IPS-20b (cell line): ENCODE data around the gene MTRF1L.

Experiments
- H3K27ac ChIP-seq: one replicate; pipeline ENCODE4 v1.5.1; 2013; ENCODE audit warnings: low read length
- H3K27me3 ChIP-seq: 2 replicates; pipeline ENCODE4 v1.6.1; 2013; ENCODE audit warnings: mild to moderate bottlenecking, low read length, inconsistent platforms; ENCODE audit not compliant: insufficient read depth
- H3K36me3 ChIP-seq: 2 replicates; pipeline ENCODE4 v1.6.1; 2013; ENCODE audit warnings: low read depth, mild to moderate bottlenecking, inconsistent platforms, low read length, moderate library complexity; ENCODE audit not compliant: insufficient read depth
- H3K4me1 ChIP-seq: 2 replicates; pipeline ENCODE4 v1.6.1; 2013; ENCODE audit warnings: mild to moderate bottlenecking, control low read depth, inconsistent platforms, low read length, moderate library complexity; ENCODE audit not compliant: insufficient read depth
- H3K4me3 ChIP-seq: 2 replicates; pipeline ENCODE4 v1.5.1; 2013; ENCODE audit warnings: mild to moderate bottlenecking, low read length, inconsistent platforms
- H3K9ac ChIP-seq: 2 replicates; pipeline ENCODE4 v1.6.1; 2013; ENCODE audit warnings: low read depth, mild to moderate bottlenecking, inconsistent platforms, low read length, moderate library complexity
- H3K9me3 ChIP-seq: 2 replicates; pipeline ENCODE4 v1.6.1; 2013; ENCODE audit warnings: mild to moderate bottlenecking, low read depth, low read length, inconsistent platforms; ENCODE audit not compliant: insufficient read depth

The MTRF1L gene, protein sequence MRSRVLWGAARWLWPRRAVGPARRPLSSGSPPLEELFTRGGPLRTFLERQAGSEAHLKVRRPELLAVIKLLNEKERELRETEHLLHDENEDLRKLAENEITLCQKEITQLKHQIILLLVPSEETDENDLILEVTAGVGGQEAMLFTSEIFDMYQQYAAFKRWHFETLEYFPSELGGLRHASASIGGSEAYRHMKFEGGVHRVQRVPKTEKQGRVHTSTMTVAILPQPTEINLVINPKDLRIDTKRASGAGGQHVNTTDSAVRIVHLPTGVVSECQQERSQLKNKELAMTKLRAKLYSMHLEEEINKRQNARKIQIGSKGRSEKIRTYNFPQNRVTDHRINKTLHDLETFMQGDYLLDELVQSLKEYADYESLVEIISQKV

GRCh38 chr6:153002613-153003365 lies at the start of gene MTRF1L:
Gene MTRF1L, minus strand, starts transcription at chr6:153002709. Its CDS starts 24 bp downstream, at chr6:153002685.
- Histone ChIP-seq H3K9me3 (no peaks in the 10 kb centered on the region), H3K36me3 (peaks cover 6% of the 10 kb centered on the region), H3K27me3 (no peaks in the 10 kb centered on the region), H3K27ac (peak within 1 kb of the TSS; percentile 70), H3K4me1 (peaks cover 5% of the 10 kb centered on the region; the same call in 1 of the 2 replicates), H3K4me3 (peak within 1 kb of the TSS; percentile 98), H3K9ac (peak within 1 kb of the TSS; percentile 96)

GRCh38 chr6:153051801-153052200 lies 49.3 kb upstream of the MTRF1L start:
- no peak overlapping the region for H3K9ac ChIP-seq
- no peak overlapping the region for H3K4me3 ChIP-seq
- H3K27me3 ChIP-seq, result no peaks in the 10 kb centered on the region
- peaks cover 5% of the 10 kb centered on the region; the same call in 1 of the 2 replicates for H3K4me1 ChIP-seq
- H3K36me3 ChIP-seq, result no peaks in the 10 kb centered on the region
- no peaks in the 10 kb centered on the region for H3K9me3 ChIP-seq
- H3K27ac ChIP-seq, result no peak overlapping the region

- Histone ChIP-seq H3K9me3 (no peaks in the 10 kb centered on the region), H3K4me3 (no peak overlapping the region), H3K27ac (no peak overlapping the region), H3K4me1 (peaks cover 5% of the 10 kb centered on the region; the same call in 1 of the 2 replicates), H3K27me3 (no peaks in the 10 kb centered on the region), H3K36me3 (no peaks in the 10 kb centered on the region), H3K9ac (no peak overlapping the region)
These were observed 46.1 kb upstream of the MTRF1L start for GRCh38 chr6:153048631-153049030.

- Histone ChIP-seq H3K9ac (no peak overlapping the region), H3K27me3 (no peaks in the 10 kb centered on the region), H3K4me3 (no peak overlapping the region), H3K4me1 (peaks cover 5% of the 10 kb centered on the region; the same call in 1 of the 2 replicates), H3K9me3 (no peaks in the 10 kb centered on the region), H3K27ac (no peak overlapping the region), H3K36me3 (peaks cover 8% of the 10 kb centered on the region; the same call in 1 of the 2 replicates)
These were observed 44.9 kb upstream of the MTRF1L start for GRCh38 chr6:153047386-153047785.

DNA sequence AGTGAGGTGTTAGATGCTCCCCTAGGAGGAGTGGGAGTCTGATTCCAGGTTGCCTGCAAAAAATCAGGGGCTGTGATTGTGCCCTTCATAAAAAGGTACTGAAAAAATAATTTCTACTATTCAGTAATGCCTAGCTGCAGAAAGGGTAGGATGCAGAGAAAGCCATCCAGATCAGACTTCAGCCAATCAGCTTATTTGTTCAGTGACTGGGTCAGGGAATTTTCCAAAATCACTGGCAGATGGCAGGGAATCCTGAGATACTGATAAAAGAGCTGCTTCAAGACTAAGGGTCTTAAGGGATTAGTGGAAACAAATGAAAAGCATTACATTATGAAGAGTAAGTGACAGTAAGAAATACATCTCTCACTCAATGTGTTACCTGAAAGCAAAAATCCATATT lies 42.8 kb upstream of the MTRF1L start:
- no peak overlapping the region for H3K4me3 ChIP-seq
- H3K27me3 ChIP-seq, result no peaks in the 10 kb centered on the region
- H3K9me3 ChIP-seq, result no peaks in the 10 kb centered on the region
- no peak overlapping the region for H3K27ac ChIP-seq
- H3K4me1 ChIP-seq, result peaks cover 5% of the 10 kb centered on the region; the same call in 1 of the 2 replicates
- H3K9ac ChIP-seq, result no peak overlapping the region
- peaks cover 8% of the 10 kb centered on the region; the same call in 1 of the 2 replicates for H3K36me3 ChIP-seq

DNA sequence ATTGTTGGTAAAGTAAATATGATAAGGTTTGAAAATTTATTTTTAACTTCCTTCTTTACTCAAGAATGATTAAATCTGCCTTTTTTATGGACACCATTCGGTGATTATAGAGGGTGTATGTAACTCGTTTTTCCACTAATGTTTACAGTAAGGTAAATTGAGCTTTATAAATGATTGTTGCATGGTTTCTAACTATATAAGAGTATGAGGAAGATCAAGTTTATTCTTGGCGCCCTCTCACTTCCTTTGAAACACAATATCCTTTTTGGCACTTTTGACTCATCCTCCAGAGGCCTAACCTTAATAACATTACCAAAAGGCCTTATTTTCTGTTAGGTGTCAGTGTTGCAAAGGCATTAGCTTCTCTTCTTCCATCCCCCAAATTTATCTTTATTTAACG lies 41.8 kb upstream of the MTRF1L start:
- Histone ChIP-seq H3K4me1 (peaks cover 5% of the 10 kb centered on the region; the same call in 1 of the 2 replicates), H3K4me3 (no peak overlapping the region), H3K36me3 (peaks cover 8% of the 10 kb centered on the region; the same call in 1 of the 2 replicates), H3K27me3 (no peaks in the 10 kb centered on the region), H3K9ac (no peak overlapping the region), H3K27ac (no peak overlapping the region), H3K9me3 (no peaks in the 10 kb centered on the region)

- peaks cover 8% of the 10 kb centered on the region; the same call in 1 of the 2 replicates for H3K36me3 ChIP-seq
- no peaks in the 10 kb centered on the region for H3K27me3 ChIP-seq
- no peak overlapping the region for H3K4me3 ChIP-seq
- H3K4me1 ChIP-seq, result peaks cover 5% of the 10 kb centered on the region; the same call in 1 of the 2 replicates
- H3K9me3 ChIP-seq, result no peaks in the 10 kb centered on the region
- H3K27ac ChIP-seq, result no peak overlapping the region
- H3K9ac ChIP-seq, result no peak overlapping the region
These were observed 41.2 kb upstream of the MTRF1L start for GRCh38 chr6:153043719-153044118.

GRCh38 chr6:153038378-153039057 lies 36.0 kb upstream of the MTRF1L start:
- Histone ChIP-seq H3K4me3 (no peak overlapping the region), H3K4me1 (no peaks in the 10 kb centered on the region), H3K9ac (no peak overlapping the region), H3K27me3 (no peaks in the 10 kb centered on the region), H3K36me3 (peaks cover 8% of the 10 kb centered on the region; the same call in 1 of the 2 replicates), H3K9me3 (no peaks in the 10 kb centered on the region), H3K27ac (no peak overlapping the region)

- peaks cover 10% of the 10 kb centered on the region for H3K4me1 ChIP-seq
- no peak overlapping the region for H3K9ac ChIP-seq
- H3K4me3 ChIP-seq, result no peak overlapping the region
- no peaks in the 10 kb centered on the region for H3K27me3 ChIP-seq
- H3K9me3 ChIP-seq, result no peaks in the 10 kb centered on the region
- no peak overlapping the region for H3K27ac ChIP-seq
- H3K36me3 ChIP-seq, result no peaks in the 10 kb centered on the region
These were observed 31.6 kb upstream of the MTRF1L start for GRCh38 chr6:153034139-153034538.

DNA sequence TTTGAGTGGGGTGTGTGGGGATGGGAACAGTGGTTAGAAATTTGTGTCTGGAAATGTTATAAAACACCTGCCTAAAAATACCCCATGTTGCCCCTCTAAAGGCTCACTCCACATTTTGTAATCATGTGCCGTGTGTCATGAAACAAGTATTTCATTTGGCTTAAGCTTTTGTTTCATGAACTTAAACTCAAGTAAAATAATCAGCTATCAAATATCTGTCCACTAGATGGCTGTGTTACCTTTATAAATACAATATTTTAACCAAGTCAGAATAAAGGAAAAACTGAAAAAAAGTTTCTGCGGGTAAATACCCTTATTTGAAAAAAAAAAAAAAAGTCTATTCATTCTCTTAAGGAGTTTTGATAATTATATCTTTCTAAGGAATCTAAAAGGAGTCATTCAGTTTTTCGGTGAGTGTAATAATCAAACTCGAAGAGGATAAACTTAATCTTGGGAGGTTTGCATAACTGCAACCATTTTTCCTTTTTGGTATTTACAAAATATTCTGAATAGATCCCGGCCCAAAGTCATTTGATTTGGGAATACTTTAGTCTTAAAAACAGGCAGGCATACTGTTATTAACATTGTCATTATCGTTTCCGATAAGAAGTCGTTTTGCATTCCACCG lies 29.9 kb upstream of the MTRF1L start:
- no peaks in the 10 kb centered on the region for H3K27me3 ChIP-seq
- H3K9ac ChIP-seq, result no peak overlapping the region
- H3K9me3 ChIP-seq, result no peaks in the 10 kb centered on the region
- H3K4me1 ChIP-seq, result peaks cover 10% of the 10 kb centered on the region
- H3K36me3 ChIP-seq, result no peaks in the 10 kb centered on the region
- H3K4me3 ChIP-seq, result no peak overlapping the region
- no peak overlapping the region for H3K27ac ChIP-seq

- H3K4me3 ChIP-seq, result no peak overlapping the region
- H3K9ac ChIP-seq, result no peak overlapping the region
- no peaks in the 10 kb centered on the region for H3K9me3 ChIP-seq
- H3K4me1 ChIP-seq, result peaks cover 10% of the 10 kb centered on the region
- H3K27ac ChIP-seq, result no peak overlapping the region
- H3K27me3 ChIP-seq, result no peaks in the 10 kb centered on the region
- H3K36me3 ChIP-seq, result no peaks in the 10 kb centered on the region
These were observed 28.9 kb upstream of the MTRF1L start for GRCh38 chr6:153031335-153031955.
